OCI-LY7 (cell line): Measurements from ENCODE around the gene HS3ST5. TPM values are rescaled to one million over a fixed set of nuclear protein-coding genes. Genes with fewer than 3 reads are reported as not detected.

ENCODE experiments used
- BruUV-seq: library from RNA; stranded (reverse); fragments of 400-500 nt; replicated peaks from 2 replicates; lab custom pipeline; 2021; lab: Mats Ljungman, UMichigan
- CTCF ChIA-PET: fragments of 300-600 bp; sonication (Branson Sonifier 250); formaldehyde crosslinking; loops from one replicate; lab custom pipeline; 2022; ENCODE audit warnings: antibody characterized with exemption; ENCODE audit not compliant: unreplicated experiment; lab: Charles Lee
- POLR2A ChIA-PET: fragments of 300-600 bp; sonication (Branson Sonifier 250); formaldehyde crosslinking; loops from one replicate; lab custom pipeline; 2022; ENCODE audit warnings: antibody characterized with exemption; lab: Charles Lee
- DNase-seq: peaks from one replicate; pipeline ENCODE4 v3.0.0-alpha.2; 2015; ENCODE audit warnings: low spot score
- H2AFZ ChIP-seq: fragments of 200-600 bp; sonication (generic), shearing (Covaris generic); 2 replicates; pipeline ENCODE4 v1.6.1; 2014; ENCODE audit warnings: mild to moderate bottlenecking, antibody characterized with exemption, low read length, moderate library complexity
- H3K27ac ChIP-seq: fragments of 200-600 bp; sonication (generic); 2 replicates; pipeline ENCODE4 v1.5.1; 2014; ENCODE audit warnings: mixed run types, low read depth, mild to moderate bottlenecking, moderate library complexity, low read length, inconsistent platforms; ENCODE audit not compliant: poor library complexity, severe bottlenecking
- H3K36me3 ChIP-seq: fragments of 200-600 bp; sonication (generic); 2 replicates; pipeline ENCODE4 v1.6.1; 2014; ENCODE audit warnings: mild to moderate bottlenecking, antibody characterized with exemption, low read length, moderate library complexity, mixed read lengths; ENCODE audit not compliant: insufficient read depth
- H3K4me1 ChIP-seq: fragments of 200-600 bp; sonication (generic); 2 replicates; pipeline ENCODE4 v1.5.1; 2014; ENCODE audit warnings: mild to moderate bottlenecking, low read length; ENCODE audit not compliant: insufficient read depth, poor library complexity, severe bottlenecking
- H3K4me2 ChIP-seq: fragments of 200-600 bp; sonication (generic); 2 replicates; pipeline ENCODE4 v1.6.1; 2014; ENCODE audit warnings: mild to moderate bottlenecking, low read length
- H3K4me3 ChIP-seq: fragments of 200-600 bp; sonication (generic); 2 replicates; pipeline ENCODE4 v1.5.1; 2014; ENCODE audit warnings: mild to moderate bottlenecking, low read depth, low read length; ENCODE audit not compliant: poor library complexity, severe bottlenecking
- H3K79me2 ChIP-seq: fragments of 200-600 bp; sonication (generic); 2 replicates; pipeline ENCODE4 v1.6.1; 2016; ENCODE audit warnings: low read depth, mild to moderate bottlenecking, low read length, moderate library complexity, mixed read lengths; ENCODE audit not compliant: insufficient read depth
- H3K9me2 ChIP-seq: fragments of 200-600 bp; sonication (generic); 2 replicates; pipeline ENCODE4 v1.6.1; 2016; ENCODE audit warnings: mild to moderate bottlenecking, low read length, mixed read lengths; ENCODE audit not compliant: insufficient read depth
- H3K9me3 ChIP-seq: fragments of 200-600 bp; sonication (generic); 2 replicates; pipeline ENCODE4 v1.6.1; 2014; ENCODE audit warnings: mild to moderate bottlenecking, mixed run types, low read length, mixed read lengths
- H4K20me1 ChIP-seq: fragments of 200-600 bp; sonication (generic); 2 replicates; pipeline ENCODE4 v1.6.1; 2014; ENCODE audit warnings: mild to moderate bottlenecking, antibody characterized with exemption, low read length, moderate library complexity, mixed read lengths; ENCODE audit not compliant: insufficient read depth
- CTCF ChIP-seq: fragments of 200-600 bp; sonication (generic); conservative IDR thresholded peaks from 2 replicates; pipeline ENCODE4 v1.5.1; 2014; ENCODE audit warnings: mild to moderate bottlenecking, antibody characterized with exemption, low read length, moderate library complexity, mixed read lengths
- EZH2phosphoT487 ChIP-seq: fragments of 200-600 bp; sonication (generic); IDR thresholded peaks from 2 replicates; pipeline ENCODE4 v1.6.1; 2018; ENCODE audit warnings: low read depth, borderline replicate concordance, mild to moderate bottlenecking, mixed run types, antibody characterized with exemption, low read length, moderate library complexity, mixed read lengths
- intact Hi-C: fragments of 100-400 bp; cut with micrococcal nuclease; formaldehyde crosslinking; loops from one replicate; pipeline ENCODE4 v1.10.0; 2022; ENCODE audit not compliant: unreplicated experiment
- total RNA-seq, 2 experiments: library from RNA; depleted of rRNA in 1 of 2; stranded (reverse); fragments of >200 nt in 1 of 2; shearing (Covaris generic) in 1 of 2; gene quantifications; 2 replicates each; pipeline ENCODE4 v1.2.3, GENCODE V29; 2014 to 2022

Gene HS3ST5
- total RNA-seq, 2 experiments from 2014 or later, result not detected

GRCh38 chr6:114092943-114093342, 249.9 kb downstream of the HS3ST5 start:
- CTCF ChIA-PET, result no interaction called here
- Histone ChIP-seq H3K27ac (no peak overlapping the region), H4K20me1 (no peaks in the 10 kb centered on the region), H3K36me3 (no peaks in the 10 kb centered on the region), H3K4me2 (no peak overlapping the region), H3K4me1 (no peaks in the 10 kb centered on the region), H3K9me3 (no peaks in the 10 kb centered on the region), H3K9me2 (no peaks in the 10 kb centered on the region), H2AFZ (no peak overlapping the region), H3K79me2 (no peaks in the 10 kb centered on the region), H3K4me3 (no peak overlapping the region)
- no TSS peak for BruUV-seq
- intact Hi-C loops, result no loop called here
- DNase-seq, result no peak
- TF ChIP-seq CTCF, result no peak
- no peak for TF ChIP-seq EZH2phosphoT487
- POLR2A ChIA-PET, result no interaction called here

GRCh38 chr6:114090626-114091025, 252.2 kb downstream of the HS3ST5 start:
- intact Hi-C loops, result no loop called here

GRCh38 chr6:114087496-114087895, 255.3 kb downstream of the HS3ST5 start:
- ChIA-PET CTCF (no interaction called here), POLR2A (no interaction called here)
- BruUV-seq, result no TSS peak
- Histone ChIP-seq H4K20me1 (no peaks in the 10 kb centered on the region), H3K9me2 (no peaks in the 10 kb centered on the region), H3K79me2 (no peaks in the 10 kb centered on the region), H3K36me3 (no peaks in the 10 kb centered on the region), H2AFZ (no peak overlapping the region), H3K4me2 (no peak overlapping the region), H3K27ac (no peak overlapping the region), H3K4me1 (no peaks in the 10 kb centered on the region), H3K4me3 (no peak overlapping the region), H3K9me3 (no peaks in the 10 kb centered on the region)
- no peak for DNase-seq
- intact Hi-C loops, result no loop called here
- TF ChIP-seq CTCF, result no peak
- TF ChIP-seq EZH2phosphoT487, result no peak

More at GRCh38 chr6:114090626-114091025, 252.2 kb downstream of the HS3ST5 start:
- H4K20me1 ChIP-seq, result no peaks in the 10 kb centered on the region
- H3K9me3 ChIP-seq, result no peaks in the 10 kb centered on the region
- ChIA-PET POLR2A (no interaction called here), CTCF (no interaction called here)
- no TSS peak for BruUV-seq
- H3K4me3 ChIP-seq, result no peak overlapping the region
- H3K27ac ChIP-seq, result no peak overlapping the region
- H3K36me3 ChIP-seq, result no peaks in the 10 kb centered on the region
- H3K4me2 ChIP-seq, result no peak overlapping the region
- TF ChIP-seq CTCF (no peak), EZH2phosphoT487 (no peak)
- no peak overlapping the region for H2AFZ ChIP-seq
- no peaks in the 10 kb centered on the region for H3K79me2 ChIP-seq
- no peaks in the 10 kb centered on the region for H3K9me2 ChIP-seq
- no peaks in the 10 kb centered on the region for H3K4me1 ChIP-seq
- DNase-seq, result no peak
